Left kidney (tissue), 2 donors: ENCODE results near the gene ALAD. TPM values are rescaled to one million over a fixed set of nuclear protein-coding genes. Genes with fewer than 3 reads are reported as not detected.

Experiments used
- DNase-seq: peaks from one replicate; pipeline ENCODE4 v3.0.0-alpha.2; 2013
- polyA plus RNA-seq: library from polyadenylated mRNA; unstranded; fragments of 120-200 nt; gene quantifications from one replicate; pipeline ENCODE4 v1.2.1, GENCODE V29; 2013; ENCODE audit not compliant: insufficient read length

ALAD gene
- polyA plus RNA-seq, 1 donor = 51.0 TPM

GRCh38 chr9:113349445-113350094 is 51.5 kb downstream of the ALAD start, which contains the start of gene BSPRY:
TSS of gene BSPRY (plus strand) at chr9:113349541. CDS start at chr9:113349580, 39 bp downstream.
- no peak for DNase-seq

GRCh38 chr9:113349066-113349444 is 52.0 kb downstream of the ALAD start:
- DNase-seq = no peak

GRCh38 chr9:113348437-113348836 is 52.6 kb downstream of the ALAD start:
- no peak for DNase-seq

- no peak for DNase-seq
Observed at GRCh38 chr9:113345671-113346070, 55.4 kb downstream of the ALAD start.

GRCh38 chr9:113345190-113345589 is 55.9 kb downstream of the ALAD start:
- no peak for DNase-seq

- peak; percentile 74 for DNase-seq
Observed at GRCh38 chr9:113343732-113344231, 57.3 kb downstream of the ALAD start.

GRCh38 chr9:113341712-113342410 is 59.2 kb downstream of the ALAD start:
- no peak for DNase-seq

- DNase-seq = peak; percentile 90
Observed at GRCh38 chr9:113340011-113340699, 60.9 kb downstream of the ALAD start, which contains the start of gene WDR31. TSS of gene WDR31 (minus strand) at chr9:113340275. CDS start at chr9:113332022, 8,253 bp downstream.

GRCh38 chr9:113337714-113338113 is 63.4 kb downstream of the ALAD start:
- DNase-seq = no peak

Other genes starting within 250 kb of the ALAD start
- gene FKBP15, start 180.0 kb downstream of the ALAD start, polyA plus RNA-seq = 33.4 TPM
- 29.5 TPM for gene SLC31A1, start 179.7 kb downstream of the ALAD start, polyA plus RNA-seq
- 38.9 TPM for gene CDC26, start 125.7 kb downstream of the ALAD start, polyA plus RNA-seq
- gene PRPF4, start 125.6 kb downstream of the ALAD start, polyA plus RNA-seq = 43.3 TPM
- gene RNF183, start 97.9 kb downstream of the ALAD start, polyA plus RNA-seq = 5.1 TPM
- gene WDR31, start 61.0 kb downstream of the ALAD start, polyA plus RNA-seq = 7.7 TPM
- gene BSPRY, start 51.7 kb downstream of the ALAD start, polyA plus RNA-seq = 7.8 TPM
- gene HDHD3, start 24.3 kb downstream of the ALAD start, polyA plus RNA-seq = 39.7 TPM
- gene POLE3, start 9.4 kb upstream of the ALAD start, polyA plus RNA-seq = 71.1 TPM
- gene C9orf43, start 9.5 kb upstream of the ALAD start, polyA plus RNA-seq = 2.3 TPM
- 38.5 TPM for gene RGS3, start 62.4 kb upstream of the ALAD start, polyA plus RNA-seq